T-helper 2 cell treated with Interferon-gamma antibody and Interleukin-4, amounts not matched to agents 100 ng/mL and 5 ng/mL, for 36 hours (primary cell): ENCODE measurements around the gene KLHL17. TPM values are rescaled to one million over a fixed set of nuclear protein-coding genes. Genes with fewer than 3 reads are reported as not detected.

Experiments used
- intact Hi-C: fragments of 100-400 bp; cut with micrococcal nuclease; formaldehyde crosslinking; loops from one replicate; pipeline ENCODE4 v1.15.1; 2023
- total RNA-seq: library from RNA; stranded (reverse); gene quantifications from 2 replicates; pipeline ENCODE4 v1.2.3, GENCODE V29; 2022

KLHL17 gene
- total RNA-seq, 1 donor from 2014 or later: 26.3 TPM

GRCh38 chr1:1013922-1014648, 53.7 kb downstream of the KLHL17 start:
- intact Hi-C loops: loop anchor here (1.0 to 2.0 kb wide), 2 partner anchors 55 to 102 kb away; partner anchors contain the start of gene C1orf159

DNA sequence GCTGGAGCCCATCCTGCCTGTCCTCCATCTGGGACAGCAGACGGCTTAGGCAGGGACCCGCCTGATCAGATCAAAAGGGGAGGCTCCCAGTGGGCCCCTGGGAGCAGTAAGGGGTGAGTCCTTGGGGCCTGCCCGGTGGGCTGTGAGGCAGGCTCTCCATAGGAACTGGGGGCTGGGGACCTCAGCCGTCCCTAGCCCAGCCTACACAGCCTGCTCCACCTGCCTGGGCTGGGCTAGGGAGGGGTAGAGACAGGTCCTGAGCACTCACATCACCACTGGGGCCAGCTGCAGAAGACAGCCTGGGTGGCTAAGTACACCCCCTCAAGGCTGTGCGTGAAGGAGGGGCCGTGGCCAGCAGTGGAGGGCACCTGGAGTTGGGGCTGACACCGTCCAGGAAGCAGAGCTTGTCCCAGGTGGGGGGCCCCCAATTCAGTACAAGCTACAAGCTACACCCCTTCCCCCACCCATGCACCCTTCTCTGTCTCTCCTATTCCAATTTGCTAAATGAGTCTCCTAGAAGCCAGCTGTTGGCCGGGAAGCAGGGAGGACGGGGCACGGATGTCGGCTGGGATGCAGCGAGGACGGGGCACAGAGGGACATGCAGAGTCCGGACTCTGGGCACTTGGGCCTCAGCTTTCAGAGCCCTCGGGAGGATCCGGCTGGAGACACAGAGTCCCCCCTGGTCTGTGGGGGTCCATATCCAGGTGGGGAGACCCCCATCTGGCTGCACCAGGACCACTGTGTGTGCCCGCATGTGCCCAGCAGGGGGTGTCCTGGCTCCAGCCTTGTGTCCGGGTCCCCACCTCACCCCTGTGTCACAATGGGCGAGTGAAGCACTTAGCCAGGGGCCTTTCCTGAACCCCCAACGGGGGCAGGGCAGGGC, 54.7 kb downstream of the KLHL17 start:
- intact Hi-C loops: no loop called here

Other genes starting within 250 kb of the KLHL17 start
- not detected in 2 replicates for gene SAMD11, start 36.7 kb upstream of the KLHL17 start, total RNA-seq
- 87.0 and 90.7 TPM in 2 replicates for gene NOC2L, start 1.3 kb upstream of the KLHL17 start, total RNA-seq
- gene PLEKHN1, start 5.9 kb downstream of the KLHL17 start, total RNA-seq: 1.6 and 2.2 TPM in 2 replicates
- not detected in 2 replicates for gene PERM1, start 21.5 kb downstream of the KLHL17 start, total RNA-seq
- 0.18 TPM in 1 of 2 replicates, not detected in the other for gene HES4, start 39.5 kb downstream of the KLHL17 start, total RNA-seq
- gene ISG15, start 52.9 kb downstream of the KLHL17 start, total RNA-seq: 101 and 102 TPM in 2 replicates
- 3.7 and 4.2 TPM in 2 replicates for gene AGRN, start 59.5 kb downstream of the KLHL17 start, total RNA-seq
- not detected in 2 replicates for gene RNF223, start 113.7 kb downstream of the KLHL17 start, total RNA-seq
- gene C1orf159, start 155.5 kb downstream of the KLHL17 start, total RNA-seq: 16.3 and 16.8 TPM in 2 replicates
- gene TTLL10, start 213.3 kb downstream of the KLHL17 start, total RNA-seq: 0.30 and 0.89 TPM in 2 replicates
- gene TNFRSF18, start 246.0 kb downstream of the KLHL17 start, total RNA-seq: 26.8 and 29.8 TPM in 2 replicates